Loucy (cell line): Measurements from ENCODE around the gene LIN7B.

Experiments
- H2AFZ ChIP-seq: fragments of 200-600 bp; sonication (generic); 2 replicates; pipeline ENCODE4 v1.6.0; 2016; ENCODE audit warnings: antibody characterized with exemption, mild to moderate bottlenecking, low read length, moderate library complexity
- H3F3A ChIP-seq: fragments of 200-600 bp; 2 replicates; pipeline ENCODE4 v1.6.0; 2016; ENCODE audit warnings: antibody characterized with exemption, low read depth, mild to moderate bottlenecking
- H3K27me3 ChIP-seq: fragments of 200-600 bp; sonication (generic); 2 replicates; pipeline ENCODE4 v1.6.1; 2014; ENCODE audit warnings: low read length, mild to moderate bottlenecking; ENCODE audit not compliant: insufficient read depth, poor library complexity, severe bottlenecking
- H3K36me3 ChIP-seq: fragments of 200-600 bp; sonication (generic); 2 replicates; pipeline ENCODE4 v1.6.1; 2016; ENCODE audit warnings: low read length; ENCODE audit not compliant: insufficient read depth
- H3K4me1 ChIP-seq: fragments of 200-600 bp; sonication (generic); 2 replicates; pipeline ENCODE4 v1.5.1; 2014; ENCODE audit warnings: low read length, mild to moderate bottlenecking; ENCODE audit not compliant: insufficient read depth, poor library complexity, severe bottlenecking
- H3K4me2 ChIP-seq: fragments of 200-600 bp; sonication (generic); 2 replicates; pipeline ENCODE4 v1.6.0; 2014; ENCODE audit warnings: antibody characterized with exemption, low read length, low read depth, mild to moderate bottlenecking; ENCODE audit not compliant: poor library complexity, severe bottlenecking
- H3K4me3 ChIP-seq: fragments of 200-600 bp; sonication (generic); 2 replicates; pipeline ENCODE4 v1.5.1; 2014; ENCODE audit warnings: low read length, mild to moderate bottlenecking, mixed read lengths; ENCODE audit not compliant: poor library complexity, severe bottlenecking
- H3K79me2 ChIP-seq: fragments of 200-600 bp; sonication (generic); 2 replicates; pipeline ENCODE4 v1.6.1; 2014; ENCODE audit warnings: low read length; ENCODE audit not compliant: insufficient read depth
- H3K9ac ChIP-seq: fragments of 200-600 bp; sonication (generic); 2 replicates; pipeline ENCODE4 v1.6.0; 2014; ENCODE audit warnings: mild to moderate bottlenecking, low read depth, low read length, moderate library complexity; ENCODE audit not compliant: poor library complexity, severe bottlenecking
- H3K9me2 ChIP-seq: fragments of 200-600 bp; sonication (generic); replicated peaks from 2 replicates; pipeline ENCODE4 v1.6.1; 2016; ENCODE audit warnings: low read depth, low read length, mixed read lengths
- H3K9me3 ChIP-seq: fragments of 200-600 bp; sonication (generic); 2 replicates; pipeline ENCODE4 v1.6.1; 2014; ENCODE audit warnings: mild to moderate bottlenecking, antibody characterized with exemption, low read length, low read depth; ENCODE audit not compliant: insufficient read depth
- H4K20me1 ChIP-seq: fragments of 200-600 bp; sonication (generic); 2 replicates; pipeline ENCODE4 v1.6.0; 2014; ENCODE audit warnings: antibody characterized with exemption, low read length, mild to moderate bottlenecking; ENCODE audit not compliant: insufficient read depth, poor library complexity, severe bottlenecking
- EZH2phosphoT487 ChIP-seq: fragments of 200-600 bp; IDR thresholded peaks from 2 replicates; pipeline ENCODE4 v1.6.1; 2018; ENCODE audit warnings: antibody characterized with exemption, mild to moderate bottlenecking, moderate library complexity, borderline replicate concordance
- TF ChIP-seq, protein P1 (sequence below): fragments of 200-600 bp; sonication (generic); conservative IDR thresholded peaks from 2 replicates; pipeline ENCODE4 v1.5.1; 2014; ENCODE audit warnings: mild to moderate bottlenecking, antibody characterized with exemption, low read length

The LIN7B gene

DNA sequence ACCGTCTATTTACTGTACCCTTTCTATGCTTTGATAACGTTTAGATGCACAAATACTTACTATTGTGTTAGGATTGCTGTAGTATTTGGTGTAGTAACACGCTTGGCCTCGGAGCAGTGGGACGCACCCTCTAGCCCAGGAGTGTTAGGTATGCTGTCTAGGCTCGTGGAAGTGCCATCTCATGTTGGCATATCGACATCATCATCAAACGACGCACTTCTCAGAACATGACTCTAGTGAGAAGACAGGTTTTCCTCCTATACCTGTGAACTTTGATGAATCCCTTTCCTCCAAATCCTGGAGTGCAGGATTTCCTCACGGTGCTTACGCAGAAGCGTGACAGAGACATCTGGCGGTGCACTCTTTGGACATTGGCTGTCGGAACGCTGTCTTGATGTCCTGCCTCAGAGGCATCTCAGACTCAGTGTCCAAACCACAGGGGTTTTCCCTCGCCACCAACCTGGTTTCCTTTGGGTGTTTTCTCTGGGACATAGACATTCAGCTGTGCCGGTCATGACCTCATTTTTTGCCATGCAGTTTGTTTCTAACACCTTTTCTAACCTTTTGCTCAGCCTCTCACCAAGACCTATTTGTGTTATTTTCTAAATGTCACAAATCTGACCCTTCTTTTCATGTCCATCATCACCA is 22.7 kb upstream of the LIN7B start:
- Histone ChIP-seq H4K20me1 (peaks cover 77% of the 10 kb centered on the region), H3F3A (no peaks in the 10 kb centered on the region), H3K36me3 (peaks cover 76% of the 10 kb centered on the region), H3K9me3 (no peaks in the 10 kb centered on the region), H3K79me2 (peaks cover 93% of the 10 kb centered on the region), H3K4me1 (peaks cover 15% of the 10 kb centered on the region), H3K4me3 (no peak overlapping the region), H3K9me2 (no peaks in the 10 kb centered on the region), H3K4me2 (no peak overlapping the region), H3K9ac (no peak overlapping the region), H2AFZ (no peak overlapping the region), H3K27me3 (no peaks in the 10 kb centered on the region)
- TF ChIP-seq EZH2phosphoT487, result no peak
- TF ChIP-seq, protein P1, sequence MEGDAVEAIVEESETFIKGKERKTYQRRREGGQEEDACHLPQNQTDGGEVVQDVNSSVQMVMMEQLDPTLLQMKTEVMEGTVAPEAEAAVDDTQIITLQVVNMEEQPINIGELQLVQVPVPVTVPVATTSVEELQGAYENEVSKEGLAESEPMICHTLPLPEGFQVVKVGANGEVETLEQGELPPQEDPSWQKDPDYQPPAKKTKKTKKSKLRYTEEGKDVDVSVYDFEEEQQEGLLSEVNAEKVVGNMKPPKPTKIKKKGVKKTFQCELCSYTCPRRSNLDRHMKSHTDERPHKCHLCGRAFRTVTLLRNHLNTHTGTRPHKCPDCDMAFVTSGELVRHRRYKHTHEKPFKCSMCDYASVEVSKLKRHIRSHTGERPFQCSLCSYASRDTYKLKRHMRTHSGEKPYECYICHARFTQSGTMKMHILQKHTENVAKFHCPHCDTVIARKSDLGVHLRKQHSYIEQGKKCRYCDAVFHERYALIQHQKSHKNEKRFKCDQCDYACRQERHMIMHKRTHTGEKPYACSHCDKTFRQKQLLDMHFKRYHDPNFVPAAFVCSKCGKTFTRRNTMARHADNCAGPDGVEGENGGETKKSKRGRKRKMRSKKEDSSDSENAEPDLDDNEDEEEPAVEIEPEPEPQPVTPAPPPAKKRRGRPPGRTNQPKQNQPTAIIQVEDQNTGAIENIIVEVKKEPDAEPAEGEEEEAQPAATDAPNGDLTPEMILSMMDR, result no peak

DNA sequence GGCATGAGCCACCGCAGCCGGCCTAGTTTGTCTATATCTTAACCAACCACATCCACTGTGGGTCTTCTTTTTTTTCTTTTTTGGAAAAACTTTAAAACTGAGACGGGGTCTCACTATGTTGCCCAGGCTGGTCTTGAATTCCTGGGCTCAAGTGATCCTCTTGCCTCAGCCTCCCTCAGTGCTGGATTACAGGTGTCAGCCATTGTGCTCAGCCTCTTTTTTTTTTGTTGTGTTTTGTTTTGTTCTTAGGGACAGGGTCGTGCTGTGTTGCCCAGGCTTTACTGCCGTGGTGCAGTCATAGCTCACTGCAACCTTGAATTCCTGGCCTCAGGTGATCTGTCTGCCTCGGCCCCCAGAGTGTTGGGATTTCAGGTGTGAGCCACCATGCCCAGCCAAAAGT is 21.5 kb upstream of the LIN7B start:
- H3F3A ChIP-seq, result peaks cover 5% of the 10 kb centered on the region; the same call in 1 of the 2 replicates
- TF ChIP-seq, protein P1, result no peak
- TF ChIP-seq EZH2phosphoT487, result no peak
- no peaks in the 10 kb centered on the region for H3K27me3 ChIP-seq
- H3K9me3 ChIP-seq, result no peaks in the 10 kb centered on the region
- peaks cover 89% of the 10 kb centered on the region for H3K79me2 ChIP-seq
- H3K9me2 ChIP-seq, result no peaks in the 10 kb centered on the region
- no peak overlapping the region for H2AFZ ChIP-seq
- H4K20me1 ChIP-seq, result peaks cover 74% of the 10 kb centered on the region
- no peak overlapping the region for H3K4me3 ChIP-seq
- peaks cover 85% of the 10 kb centered on the region for H3K36me3 ChIP-seq
- no peak overlapping the region for H3K4me2 ChIP-seq
- peaks cover 15% of the 10 kb centered on the region for H3K4me1 ChIP-seq
- H3K9ac ChIP-seq, result no peak overlapping the region

DNA sequence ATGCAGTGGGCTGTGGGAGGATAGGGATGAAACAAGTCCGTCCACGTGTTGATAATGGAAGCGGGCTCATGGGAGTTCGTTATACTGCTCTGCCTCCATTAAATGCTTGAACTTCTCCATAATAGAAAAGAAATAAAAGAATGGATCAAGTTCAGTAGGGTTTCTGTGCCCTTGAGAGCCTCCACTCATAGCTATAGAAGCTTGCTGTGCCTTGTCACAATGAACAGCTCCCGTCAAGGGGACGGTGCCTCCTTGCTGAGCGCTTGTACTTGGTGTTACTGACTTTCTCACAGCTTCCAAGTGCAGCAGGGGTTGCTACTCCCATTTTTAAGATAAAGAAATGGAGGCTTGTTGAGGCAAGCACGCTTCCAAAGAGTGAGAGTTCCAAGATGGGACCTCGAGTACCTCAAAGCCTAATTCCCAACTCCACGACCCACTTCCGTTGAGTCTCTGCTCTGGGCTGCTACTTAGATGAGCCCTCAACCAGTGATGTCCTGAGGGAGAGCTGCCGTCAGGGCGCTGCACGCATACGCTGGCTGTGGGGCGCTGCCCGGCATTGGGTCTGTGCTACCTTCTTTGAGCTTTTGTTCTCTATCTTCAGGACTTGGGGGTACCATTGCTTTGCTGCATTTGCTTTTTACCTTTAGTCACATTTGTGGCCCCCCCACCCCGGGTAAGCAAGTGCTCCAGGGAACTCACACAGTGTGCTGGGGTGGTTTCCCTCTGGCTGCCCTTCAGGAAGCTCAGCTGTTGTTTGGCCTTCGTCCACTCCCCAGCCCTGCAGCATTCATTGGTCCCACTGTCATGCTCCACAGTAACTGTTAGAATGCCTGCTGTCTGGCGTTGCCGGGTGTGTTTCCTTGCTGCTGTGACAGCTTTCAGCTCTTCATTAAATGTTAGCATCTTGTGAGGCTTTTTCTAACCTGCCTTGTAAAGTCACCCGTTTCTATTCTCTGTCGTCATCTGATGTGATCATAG is 19.4 kb upstream of the LIN7B start:
- Histone ChIP-seq H3K9me3 (no peaks in the 10 kb centered on the region), H3K79me2 (peaks cover 86% of the 10 kb centered on the region), H3K9ac (no peak overlapping the region), H3K4me1 (peaks cover 14% of the 10 kb centered on the region), H3K4me2 (no peak overlapping the region), H3F3A (peaks cover 5% of the 10 kb centered on the region; the same call in 1 of the 2 replicates), H2AFZ (no peak overlapping the region), H4K20me1 (peaks cover 72% of the 10 kb centered on the region), H3K4me3 (no peak overlapping the region), H3K27me3 (no peaks in the 10 kb centered on the region), H3K9me2 (no peaks in the 10 kb centered on the region), H3K36me3 (peaks cover 92% of the 10 kb centered on the region)
- TF ChIP-seq EZH2phosphoT487, result no peak
- TF ChIP-seq, protein P1, result no peak
